ENCODE data around the gene GNG12.

DNA sequence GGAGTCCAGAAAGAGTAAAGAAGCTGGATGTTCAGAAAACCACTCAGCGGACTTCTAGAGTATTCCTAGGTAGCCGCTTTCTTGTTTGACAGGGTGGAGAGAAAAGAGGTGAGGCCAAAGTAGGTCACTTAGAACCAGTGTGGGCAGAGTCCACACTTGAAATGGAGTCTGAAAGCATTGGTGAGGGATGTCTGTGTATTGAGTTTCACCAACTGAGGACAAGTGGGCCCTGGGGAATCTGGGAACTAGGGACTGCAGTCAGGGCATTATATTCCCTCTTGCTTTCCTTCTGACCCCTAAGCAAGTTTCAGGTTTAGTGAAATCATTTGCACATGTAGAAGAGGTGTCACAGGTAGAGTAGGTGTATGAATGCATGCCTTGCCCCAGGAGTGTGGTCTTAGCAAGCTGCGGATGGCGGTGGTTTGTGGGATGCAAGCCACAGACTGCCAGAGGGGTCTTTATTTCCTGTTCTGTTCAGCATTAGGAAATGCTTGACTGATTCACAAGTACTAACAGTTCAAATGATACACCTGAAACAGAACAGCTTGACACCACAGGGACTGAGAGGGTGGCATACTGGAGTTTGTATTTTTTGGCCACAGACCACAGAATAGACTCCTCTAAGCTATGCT lies 1.1 kb upstream of the GNG12 start:
- TF ChIP-seq, protein P1, sequence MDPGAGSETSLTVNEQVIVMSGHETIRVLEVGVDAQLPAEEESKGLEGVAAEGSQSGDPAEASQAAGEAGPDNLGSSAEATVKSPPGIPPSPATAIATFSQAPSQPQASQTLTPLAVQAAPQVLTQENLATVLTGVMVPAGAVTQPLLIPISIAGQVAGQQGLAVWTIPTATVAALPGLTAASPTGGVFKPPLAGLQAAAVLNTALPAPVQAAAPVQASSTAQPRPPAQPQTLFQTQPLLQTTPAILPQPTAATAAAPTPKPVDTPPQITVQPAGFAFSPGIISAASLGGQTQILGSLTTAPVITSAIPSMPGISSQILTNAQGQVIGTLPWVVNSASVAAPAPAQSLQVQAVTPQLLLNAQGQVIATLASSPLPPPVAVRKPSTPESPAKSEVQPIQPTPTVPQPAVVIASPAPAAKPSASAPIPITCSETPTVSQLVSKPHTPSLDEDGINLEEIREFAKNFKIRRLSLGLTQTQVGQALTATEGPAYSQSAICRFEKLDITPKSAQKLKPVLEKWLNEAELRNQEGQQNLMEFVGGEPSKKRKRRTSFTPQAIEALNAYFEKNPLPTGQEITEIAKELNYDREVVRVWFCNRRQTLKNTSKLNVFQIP (CRISPR knock-in tag; IDR thresholded peaks at IDR 0.05; ENCODE audit: borderline replicate concordance, low read depth): no peak
- TF ChIP-seq CSDC2 (CRISPR knock-in tag; IDR thresholded peaks at IDR 0.05) (no peak), ESRRG (CRISPR knock-in tag; IDR thresholded peaks at IDR 0.05) (no peak), BACH2 (CRISPR knock-in tag; IDR thresholded peaks at IDR 0.05; ENCODE audit: borderline replicate concordance) (no peak), ZNF70 (CRISPR knock-in tag; IDR thresholded peaks at IDR 0.05) (no peak), OSR1 (CRISPR knock-in tag; IDR thresholded peaks at IDR 0.05) (no peak), SNAI2 (CRISPR knock-in tag; IDR thresholded peaks at IDR 0.05) (no peak)
- TF ChIP-seq, protein P2, sequence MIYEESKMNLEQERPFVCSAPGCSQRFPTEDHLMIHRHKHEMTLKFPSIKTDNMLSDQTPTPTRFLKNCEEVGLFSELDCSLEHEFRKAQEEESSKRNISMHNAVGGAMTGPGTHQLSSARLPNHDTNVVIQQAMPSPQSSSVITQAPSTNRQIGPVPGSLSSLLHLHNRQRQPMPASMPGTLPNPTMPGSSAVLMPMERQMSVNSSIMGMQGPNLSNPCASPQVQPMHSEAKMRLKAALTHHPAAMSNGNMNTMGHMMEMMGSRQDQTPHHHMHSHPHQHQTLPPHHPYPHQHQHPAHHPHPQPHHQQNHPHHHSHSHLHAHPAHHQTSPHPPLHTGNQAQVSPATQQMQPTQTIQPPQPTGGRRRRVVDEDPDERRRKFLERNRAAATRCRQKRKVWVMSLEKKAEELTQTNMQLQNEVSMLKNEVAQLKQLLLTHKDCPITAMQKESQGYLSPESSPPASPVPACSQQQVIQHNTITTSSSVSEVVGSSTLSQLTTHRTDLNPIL (CRISPR knock-in tag; IDR thresholded peaks at IDR 0.05; ENCODE audit: low read depth): no peak
